HepG2 (cell line): ENCODE measurements around the gene PALM. TPM values are rescaled to one million over a fixed set of nuclear protein-coding genes. Genes with fewer than 3 reads are reported as not detected.

Experiments
- ATM ChIP-seq: fragments of 450-650 bp; IDR thresholded peaks from 2 replicates; pipeline ENCODE4 v1.7.1; 2017; ENCODE audit warnings: mild to moderate bottlenecking, borderline replicate concordance
- E2F5 ChIP-seq: sonication (generic); formaldehyde crosslinking; conservative IDR thresholded peaks from 2 replicates; pipeline ENCODE4 v1.4.0; 2020; ENCODE audit warnings: missing genetic modification reagents
- FOXA3 ChIP-seq: IDR thresholded peaks from 2 replicates; pipeline ENCODE4 v1.6.1; 2016; ENCODE audit warnings: missing genetic modification reagents, missing compliant biosample characterization
- GTF2F1 ChIP-seq: fragments of 150-350 bp; IDR thresholded peaks from 2 replicates; pipeline ENCODE4 v1.6.1; 2014; ENCODE audit warnings: low read length
- HDAC2 ChIP-seq: sonication (generic); formaldehyde crosslinking; IDR thresholded peaks from 2 replicates; pipeline ENCODE4 v1.4.0; 2020; ENCODE audit warnings: missing genetic modification reagents
- KLF16 ChIP-seq, 2 experiments: sonication (generic) in 1 of 2; formaldehyde crosslinking in 1 of 2; IDR thresholded peaks; 2 replicates each; pipeline versions ENCODE4 v1.6.1 to v1.8.0; 2016 to 2023; ENCODE audit warnings: missing genetic modification reagents in 2 of 2, missing compliant biosample characterization in 1 of 2
- LRRFIP1 ChIP-seq: sonication (generic); formaldehyde crosslinking; conservative IDR thresholded peaks from 2 replicates; pipeline ENCODE4 v1.4.0; 2020; ENCODE audit warnings: missing genetic modification reagents
- MNT ChIP-seq: fragments of 450-650 bp; IDR thresholded peaks from 2 replicates; pipeline ENCODE4 v1.6.1; 2016
- NCOR1 ChIP-seq: fragments of 200-600 bp; sonication (generic); IDR thresholded peaks from 2 replicates; pipeline ENCODE4 v1.7.0; 2017; ENCODE audit warnings: antibody characterized with exemption, low read length, borderline replicate concordance
- RAD51 ChIP-seq: fragments of 450-650 bp; IDR thresholded peaks from 2 replicates; pipeline ENCODE4 v1.6.1; 2016; ENCODE audit warnings: borderline replicate concordance
- SRSF4 ChIP-seq: fragments of 200-400 bp; formaldehyde crosslinking; IDR thresholded peaks from one replicate; pipeline ENCODE4 v1.6.1; 2018; ENCODE audit warnings: mild to moderate bottlenecking, low read depth, low read length, moderate library complexity; ENCODE audit not compliant: poor library complexity, severe bottlenecking
- TCF7 ChIP-seq: sonication (generic); IDR thresholded peaks from 2 replicates; pipeline ENCODE4 v1.6.1; 2016; ENCODE audit warnings: antibody characterized with exemption, low read depth
- ZBTB42 ChIP-seq: sonication (generic); formaldehyde crosslinking; IDR thresholded peaks from 2 replicates; pipeline ENCODE4 v1.5.0; 2020; ENCODE audit warnings: mild to moderate bottlenecking, missing genetic modification reagents
- ZC3H13 ChIP-seq: sonication (generic); formaldehyde crosslinking; IDR thresholded peaks from 2 replicates; pipeline ENCODE4 v1.8.1; 2023; ENCODE audit warnings: mild to moderate bottlenecking, missing genetic modification reagents, moderate library complexity
- ZFP37 ChIP-seq: sonication (generic); formaldehyde crosslinking; IDR thresholded peaks from 2 replicates; pipeline ENCODE4 v1.4.0; 2020; ENCODE audit warnings: missing genetic modification reagents, borderline replicate concordance
- ZNF234 ChIP-seq: sonication (generic); formaldehyde crosslinking; conservative IDR thresholded peaks from 2 replicates; pipeline ENCODE4 v1.5.1; 2020; ENCODE audit warnings: mild to moderate bottlenecking, missing genetic modification reagents
- ZNF33B ChIP-seq: sonication (generic); formaldehyde crosslinking; IDR thresholded peaks from 2 replicates; pipeline ENCODE4 v1.5.1; 2020; ENCODE audit warnings: mild to moderate bottlenecking, missing genetic modification reagents
- ZNF446 ChIP-seq: sonication (generic); formaldehyde crosslinking; IDR thresholded peaks from 2 replicates; pipeline ENCODE4 v1.5.0; 2020; ENCODE audit warnings: mild to moderate bottlenecking, missing genetic modification reagents
- ZNF547 ChIP-seq: sonication (generic); formaldehyde crosslinking; IDR thresholded peaks from 2 replicates; pipeline ENCODE4 v1.5.1; 2020; ENCODE audit warnings: mild to moderate bottlenecking, missing genetic modification reagents
- ZNF569 ChIP-seq: sonication (generic); formaldehyde crosslinking; IDR thresholded peaks from 2 replicates; pipeline ENCODE4 v1.5.0; 2020; ENCODE audit warnings: mild to moderate bottlenecking, missing genetic modification reagents, moderate library complexity, borderline replicate concordance
- ZNF639 ChIP-seq: conservative IDR thresholded peaks from 2 replicates; pipeline ENCODE4 v1.6.1; 2018; ENCODE audit warnings: missing genetic modification reagents
- polyA plus RNA-seq, 8 experiments: library from polyadenylated mRNA; depleted of rRNA in 3 of 8; stranded (reverse) in 7 of 8; unstranded in 1 of 8; fragments of >200 nt; fragmentation: Illumina TruSeq in 4 of 8; extraction: Trizol in 4 of 8; gene quantifications; 2 replicates each; pipeline versions ENCODE4 v1.2.1 to v1.2.3, GENCODE V29; 2011 to 2016; ENCODE audit warnings: low read depth in 4 of 8, missing spikeins in 1 of 8, mixed read lengths in 1 of 8; ENCODE audit not compliant: insufficient read depth in 1 of 8
- total RNA-seq, 5 experiments: library from RNA; depleted of rRNA; stranded (reverse); fragments of >200 nt; fragmentation: Illumina TruSeq; extraction: Trizol; gene quantifications; 2 replicates each; pipeline ENCODE4 v1.2.3, GENCODE V29; 2016; ENCODE audit warnings: low read depth in 1 of 5

Gene PALM
- total and polyA plus RNA-seq, 2 of the 13 experiments (the other 11 are each of a cell fraction or from before 2014, with no cell fraction given): 4.0 to 9.7 TPM

- TF ChIP-seq KLF16 (CRISPR knock-in tag; IDR thresholded peaks at IDR 0.05) (peak in 1 of 2 experiments; percentile 92; a peak in 2 of 4 replicates), ZC3H13 (CRISPR knock-in tag) (peak; percentile 56; the same call in 1 of the 2 replicates), ZNF33B (CRISPR knock-in tag) (no peak), TCF7 (no peak), ZBTB42 (CRISPR knock-in tag) (no peak), SRSF4 (no peak), FOXA3 (CRISPR knock-in tag) (peak; percentile 73), ZFP37 (CRISPR knock-in tag) (no peak), ATM (no peak), LRRFIP1 (no peak), RAD51 (peak; percentile 99), ZNF569 (CRISPR knock-in tag) (no peak), ZNF446 (CRISPR knock-in tag) (no peak), MNT (peak; percentile 87), ZNF234 (no peak), E2F5 (CRISPR knock-in tag) (peak; percentile 84), GTF2F1 (peak; percentile 86), ZNF639 (CRISPR knock-in tag) (0 out of 2 replicates have a peak, but pooled peaks have one; percentile 26), NCOR1 (peak; percentile 68; the same call in 1 of the 2 replicates), ZNF547 (CRISPR knock-in tag) (0 out of 2 replicates have a peak, but pooled peaks have one; percentile 11), HDAC2 (CRISPR knock-in tag) (peak; percentile 51)
These were observed 88.2 kb downstream of the PALM start, which contains the start of gene PTBP1 (continued) for GRCh38 chr19:796692-797527.
